ENCODE measurements around the gene HAGHL.

Gene HAGHL

GRCh38 chr16:759110-759910 lies 32.4 kb downstream of the HAGHL start:
- no peak for DNase-seq (ENCODE audit: low read depth)

- DNase-seq (ENCODE audit: low read depth), result no peak
These were observed 33.2 kb downstream of the HAGHL start for GRCh38 chr16:760065-760464.

GRCh38 chr16:760545-761343 lies 33.8 kb downstream of the HAGHL start, which contains the start of gene MSLN:
Gene MSLN (plus strand): TSS chr16:760734. CDS start chr16:762681, 1,947 bp downstream.
- DNase-seq (ENCODE audit: low read depth), result no peak

- no peak for DNase-seq (ENCODE audit: low read depth)
These were observed 35.0 kb downstream of the HAGHL start for GRCh38 chr16:761625-762513.

- DNase-seq (ENCODE audit: low read depth), result no peak
These were observed 35.8 kb downstream of the HAGHL start for GRCh38 chr16:762595-763268.

GRCh38 chr16:763369-764183 lies 36.7 kb downstream of the HAGHL start:
- no peak for DNase-seq (ENCODE audit: low read depth)

GRCh38 chr16:764184-764750 lies 37.4 kb downstream of the HAGHL start:
- DNase-seq (ENCODE audit: low read depth), result no peak

- DNase-seq (ENCODE audit: low read depth), result no peak
These were observed 38.1 kb downstream of the HAGHL start for GRCh38 chr16:764848-765487.

GRCh38 chr16:765488-765865 lies 38.6 kb downstream of the HAGHL start:
- no peak for DNase-seq (ENCODE audit: low read depth)

GRCh38 chr16:766008-766819 lies 39.3 kb downstream of the HAGHL start:
- DNase-seq (ENCODE audit: low read depth), result no peak

- no peak for DNase-seq (ENCODE audit: low read depth)
These were observed 40.1 kb downstream of the HAGHL start for GRCh38 chr16:766820-767640.

GRCh38 chr16:767743-768235 lies 40.9 kb downstream of the HAGHL start:
- DNase-seq (ENCODE audit: low read depth), result no peak

GRCh38 chr16:768428-768827 lies 41.5 kb downstream of the HAGHL start:
- DNase-seq (ENCODE audit: low read depth), result no peak

GRCh38 chr16:769184-769784 lies 42.4 kb downstream of the HAGHL start:
- DNase-seq (ENCODE audit: low read depth), result no peak

GRCh38 chr16:769934-770333 lies 43.0 kb downstream of the HAGHL start:
- no peak for DNase-seq (ENCODE audit: low read depth)

GRCh38 chr16:770411-770810 lies 43.5 kb downstream of the HAGHL start:
- no peak for DNase-seq (ENCODE audit: low read depth)

- no peak for DNase-seq (ENCODE audit: low read depth)
These were observed 46.1 kb downstream of the HAGHL start for GRCh38 chr16:772959-773358.
